Stimulated activated CD4-positive, alpha-beta T cell treated with anti-CD3 and anti-CD28 coated beads, Interleukin-2, amount 100 ng/mL, for 48 hours (primary cell): Measurements from ENCODE around the gene STOX1.
"Not testable (repeated sequence)": the region's sequence is repeated elsewhere in the genome, so short reads cannot be mapped to it uniquely, and the experiment has no call there.

ENCODE experiments used
- DNase-seq, 2 donors: peaks; one replicate each; pipeline ENCODE4 v3.0.0-alpha.2; 2020

Gene STOX1, protein sequence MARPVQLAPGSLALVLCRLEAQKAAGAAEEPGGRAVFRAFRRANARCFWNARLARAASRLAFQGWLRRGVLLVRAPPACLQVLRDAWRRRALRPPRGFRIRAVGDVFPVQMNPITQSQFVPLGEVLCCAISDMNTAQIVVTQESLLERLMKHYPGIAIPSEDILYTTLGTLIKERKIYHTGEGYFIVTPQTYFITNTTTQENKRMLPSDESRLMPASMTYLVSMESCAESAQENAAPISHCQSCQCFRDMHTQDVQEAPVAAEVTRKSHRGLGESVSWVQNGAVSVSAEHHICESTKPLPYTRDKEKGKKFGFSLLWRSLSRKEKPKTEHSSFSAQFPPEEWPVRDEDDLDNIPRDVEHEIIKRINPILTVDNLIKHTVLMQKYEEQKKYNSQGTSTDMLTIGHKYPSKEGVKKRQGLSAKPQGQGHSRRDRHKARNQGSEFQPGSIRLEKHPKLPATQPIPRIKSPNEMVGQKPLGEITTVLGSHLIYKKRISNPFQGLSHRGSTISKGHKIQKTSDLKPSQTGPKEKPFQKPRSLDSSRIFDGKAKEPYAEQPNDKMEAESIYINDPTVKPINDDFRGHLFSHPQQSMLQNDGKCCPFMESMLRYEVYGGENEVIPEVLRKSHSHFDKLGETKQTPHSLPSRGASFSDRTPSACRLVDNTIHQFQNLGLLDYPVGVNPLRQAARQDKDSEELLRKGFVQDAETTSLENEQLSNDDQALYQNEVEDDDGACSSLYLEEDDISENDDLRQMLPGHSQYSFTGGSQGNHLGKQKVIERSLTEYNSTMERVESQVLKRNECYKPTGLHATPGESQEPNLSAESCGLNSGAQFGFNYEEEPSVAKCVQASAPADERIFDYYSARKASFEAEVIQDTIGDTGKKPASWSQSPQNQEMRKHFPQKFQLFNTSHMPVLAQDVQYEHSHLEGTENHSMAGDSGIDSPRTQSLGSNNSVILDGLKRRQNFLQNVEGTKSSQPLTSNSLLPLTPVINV

DNA sequence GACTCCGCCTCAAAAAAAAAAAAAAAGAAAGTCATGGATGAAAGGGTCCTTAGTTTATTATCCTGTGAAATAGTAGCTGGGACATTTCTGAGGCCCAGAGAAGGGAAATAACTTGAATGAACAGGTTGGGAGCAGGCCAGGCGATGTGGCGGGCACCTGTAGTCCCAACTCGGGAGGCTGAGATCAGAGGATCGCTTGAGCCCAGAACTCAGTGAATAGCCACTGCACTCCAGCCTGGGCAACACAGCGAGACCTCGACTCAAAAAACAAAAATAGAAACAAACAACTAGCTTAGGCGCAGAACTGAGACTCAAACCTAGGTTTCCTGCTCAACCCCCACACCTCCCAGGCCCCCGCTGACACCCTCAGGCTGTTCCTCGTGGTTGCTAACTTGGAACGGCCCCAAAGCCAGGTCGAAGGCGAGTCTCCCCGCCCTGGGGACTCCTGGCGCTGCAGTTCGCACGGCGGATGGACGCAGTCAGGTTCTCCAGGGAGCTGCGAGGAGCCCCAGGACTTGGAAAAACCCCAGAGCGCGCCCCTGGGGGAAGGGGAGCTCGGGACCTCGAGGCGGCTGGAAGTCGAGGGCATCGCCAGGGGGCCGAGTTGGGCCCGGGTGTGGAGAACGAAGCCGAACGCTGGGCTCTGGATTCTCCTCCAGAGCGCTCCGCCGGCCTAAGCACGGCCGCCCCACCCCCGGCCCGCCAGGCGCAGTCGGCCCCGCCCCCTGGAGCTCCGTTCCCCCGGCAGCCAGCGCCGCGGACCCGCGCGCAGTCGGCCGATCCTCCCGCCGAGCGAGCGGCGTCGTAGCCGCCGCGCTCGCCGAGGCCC is at the start of gene STOX1:
Gene STOX1, plus strand, starts transcription at position 768 of the 828 bp plus-strand sequence. CDS start 93 bp downstream, outside the sequence.
- DNase-seq, result peak; percentile 53 to 65

- DNase-seq, result no peak
Observed at GRCh38 chr10:68781613-68782574, 45.4 kb upstream of the STOX1 start.

DNA sequence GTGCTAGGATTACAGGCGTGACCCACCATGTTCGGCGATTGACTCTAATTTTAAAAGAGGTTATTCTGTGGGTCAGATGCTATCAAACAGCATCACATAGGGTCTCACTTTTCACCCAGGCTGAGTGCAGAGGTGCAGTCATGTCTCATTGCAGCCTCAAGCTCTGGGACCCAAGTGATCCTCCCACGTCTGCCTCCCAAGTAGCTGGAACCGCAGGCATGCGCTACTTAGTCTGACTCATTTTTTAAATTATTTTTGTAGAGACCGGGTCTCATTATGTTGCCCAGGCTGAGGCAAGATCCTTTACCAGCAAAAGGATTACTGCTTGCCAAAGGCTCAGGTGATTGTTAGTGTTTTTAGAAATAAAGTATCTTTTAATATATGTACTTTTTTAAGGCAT is 42.9 kb upstream of the STOX1 start:
- no peak for DNase-seq

- DNase-seq, result no peak
Observed at GRCh38 chr10:68787813-68788212, 39.5 kb upstream of the STOX1 start.

- DNase-seq, result no peak
Observed at GRCh38 chr10:68790476-68790875, 36.9 kb upstream of the STOX1 start.

DNA sequence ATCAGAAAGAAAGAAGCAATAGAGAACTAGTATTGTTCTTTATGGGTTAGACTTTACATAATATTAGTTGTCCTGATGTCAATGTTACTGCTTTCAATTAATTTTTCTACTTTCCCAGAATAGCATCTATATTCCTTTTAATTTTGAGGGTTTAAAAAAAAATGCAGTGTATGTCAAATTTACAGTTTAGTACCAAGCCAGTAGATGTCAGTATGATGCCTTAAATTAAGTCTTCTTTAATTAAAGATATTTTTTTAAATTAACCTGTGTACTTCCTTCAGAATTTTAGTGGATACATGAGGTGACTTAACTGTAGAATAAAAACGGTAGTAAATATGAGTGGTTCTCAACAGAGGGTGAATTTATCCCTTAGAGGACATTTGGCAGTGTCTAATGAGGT is 35.2 kb upstream of the STOX1 start:
- DNase-seq, result no peak

DNA sequence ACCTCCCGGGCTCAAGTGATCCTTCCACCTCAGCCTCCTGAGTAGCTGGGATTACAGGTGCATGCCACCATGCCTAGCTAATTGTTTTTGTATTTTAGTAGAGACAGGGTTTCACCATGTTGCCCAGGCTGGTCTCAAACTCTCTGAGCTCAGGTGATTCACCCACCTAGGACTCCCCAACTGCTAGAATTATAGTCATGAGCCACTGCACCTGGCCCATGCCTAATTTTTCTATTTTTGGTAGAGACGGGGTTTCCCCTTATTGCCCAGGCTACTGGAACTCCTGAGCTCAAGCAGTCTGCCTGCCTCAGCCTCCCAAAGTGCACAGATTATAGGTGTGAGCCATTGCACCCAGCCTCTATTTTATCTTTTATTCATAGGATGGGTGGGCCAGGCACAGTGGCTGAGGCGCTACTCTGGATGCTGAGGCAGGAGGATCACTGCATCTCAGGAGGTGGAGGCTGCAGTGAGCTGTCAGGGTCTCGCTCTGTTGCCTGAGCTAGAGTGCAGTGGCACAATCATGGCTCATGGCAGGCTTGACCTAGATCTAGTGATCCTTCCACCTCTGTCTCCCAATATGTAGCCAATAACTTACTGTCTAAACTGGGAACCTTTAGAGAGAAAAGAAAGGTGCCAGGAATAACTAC is 31.3 kb upstream of the STOX1 start:
- no peak for DNase-seq

DNA sequence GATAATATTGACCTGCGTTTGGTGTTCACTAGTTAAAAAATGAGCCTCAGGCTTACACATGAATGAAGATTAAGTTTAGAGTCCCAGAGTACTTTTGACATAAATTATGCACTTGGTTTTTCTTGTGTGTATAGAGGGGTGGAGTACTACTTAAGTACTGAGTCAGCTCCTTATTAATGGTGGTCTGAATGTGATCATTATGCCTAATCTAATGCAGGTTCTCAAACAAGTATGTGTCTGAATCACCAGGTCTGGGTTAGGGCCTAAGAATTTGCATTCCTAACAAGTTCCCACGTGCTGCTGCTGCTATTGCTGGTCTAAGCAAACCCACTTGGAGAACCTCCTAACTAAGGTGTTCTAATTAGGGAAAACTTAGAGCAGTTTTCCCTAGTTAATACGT is 30.7 kb upstream of the STOX1 start:
- DNase-seq, result no peak

- DNase-seq, result no peak
Observed at GRCh38 chr10:68800211-68800610, 27.1 kb upstream of the STOX1 start.

DNA sequence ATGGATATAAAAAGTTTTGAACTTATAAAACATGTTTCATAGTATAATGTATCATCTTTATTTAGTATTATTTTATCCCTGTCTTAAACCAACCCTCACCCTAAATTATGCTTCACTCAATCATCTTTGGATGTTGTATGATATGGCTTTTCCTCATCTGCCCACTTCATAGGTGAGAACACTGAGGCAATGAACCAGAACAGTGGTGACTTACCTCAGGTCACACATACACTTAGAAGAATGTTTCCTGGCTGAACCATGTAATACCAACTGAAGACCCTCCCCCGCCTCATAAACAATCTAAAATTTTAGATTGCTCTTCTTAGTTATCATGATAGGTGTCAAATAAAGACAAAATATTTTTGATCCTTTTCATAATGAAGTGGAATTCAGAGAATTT is 22.6 kb upstream of the STOX1 start:
- no peak for DNase-seq

GRCh38 chr10:68810830-68811229 is 16.5 kb upstream of the STOX1 start:
- DNase-seq, result not testable (repeated sequence)

DNA sequence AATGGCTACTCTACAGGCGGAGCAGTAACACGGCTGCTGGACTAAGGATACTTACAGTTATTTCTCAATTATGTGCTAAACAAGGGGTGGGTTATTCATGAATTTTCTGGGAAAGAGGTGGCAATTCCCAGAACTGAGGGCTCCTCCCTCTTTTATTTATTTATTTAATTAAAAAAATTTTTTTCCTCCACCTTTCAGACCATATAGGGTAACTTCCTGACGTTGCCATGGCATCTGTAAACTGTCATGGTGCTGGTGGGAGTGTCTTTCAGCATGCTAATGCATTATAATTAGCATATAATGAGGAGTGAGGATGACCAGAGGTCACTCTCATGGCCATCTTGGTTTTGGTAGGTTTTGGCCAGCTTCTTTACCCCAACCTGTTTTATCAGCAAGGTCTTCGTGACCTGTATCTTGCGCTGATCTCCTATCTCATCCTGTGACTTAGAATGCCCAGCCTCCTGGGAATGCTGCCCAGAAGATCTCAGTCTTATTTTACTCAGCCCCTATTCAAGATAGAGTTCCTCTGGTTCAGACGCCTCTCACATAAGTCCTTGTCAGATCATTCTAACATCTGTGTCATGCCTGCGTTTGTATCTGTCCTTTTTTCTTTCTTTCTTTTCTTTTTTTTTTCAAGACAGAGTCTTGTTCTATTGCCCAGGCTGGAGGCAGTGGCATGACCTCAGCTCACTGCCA is 15.9 kb upstream of the STOX1 start:
- no peak for DNase-seq

GRCh38 chr10:68812420-68812819 is 14.9 kb upstream of the STOX1 start:
- no peak for DNase-seq

- no peak for DNase-seq
Observed at GRCh38 chr10:68813559-68813958, 13.8 kb upstream of the STOX1 start.

DNA sequence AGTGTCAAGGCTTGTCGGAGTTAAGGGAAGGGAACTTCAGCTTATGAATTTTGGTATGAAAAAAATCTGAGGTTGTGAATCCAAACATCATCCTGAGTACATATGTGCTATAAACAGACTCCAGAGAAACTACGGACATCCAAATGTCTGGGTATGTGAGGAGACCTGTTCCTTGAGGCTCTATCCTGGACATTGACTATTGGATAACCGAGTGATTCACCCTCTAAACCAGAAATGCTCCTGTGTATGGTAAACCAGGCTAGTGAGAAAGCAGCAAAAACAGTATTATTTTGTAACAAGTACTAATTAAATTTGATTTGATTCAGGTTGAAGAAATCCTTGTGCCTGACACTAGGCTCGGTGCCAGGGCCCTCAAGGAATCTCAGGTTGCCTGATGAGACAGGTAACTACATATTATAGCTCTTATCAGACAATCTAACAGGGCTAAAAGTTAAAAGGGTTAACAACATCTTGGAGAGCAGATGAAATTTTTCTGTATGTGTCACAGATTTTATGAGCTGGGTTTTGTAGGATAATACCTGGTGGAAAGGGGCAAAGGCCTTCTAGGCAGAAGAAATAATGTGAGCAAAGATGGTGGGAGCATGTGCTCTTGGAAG is 10.4 kb upstream of the STOX1 start:
- no peak for DNase-seq

- not testable (repeated sequence) for DNase-seq
Observed at GRCh38 chr10:68820359-68820758, 7.0 kb upstream of the STOX1 start.

DNA sequence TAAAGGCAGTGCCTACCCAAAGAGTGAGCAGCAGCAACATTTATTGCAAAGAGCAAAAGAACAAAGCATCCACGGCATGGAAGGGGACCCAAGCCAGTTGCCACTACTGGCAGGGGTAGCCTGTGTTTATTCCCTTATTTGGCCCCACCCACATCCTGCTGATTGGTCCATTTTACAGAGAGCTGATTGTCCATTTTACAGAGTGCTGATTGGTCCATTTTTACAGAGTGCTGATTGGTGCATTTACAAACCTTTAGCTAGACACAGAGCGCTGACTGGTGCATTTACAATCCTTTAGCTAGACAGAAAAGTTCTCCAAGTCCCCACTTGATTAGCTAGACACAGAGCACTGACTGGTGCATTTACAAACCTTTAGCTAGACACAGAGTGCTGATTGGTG is 4.7 kb upstream of the STOX1 start:
- DNase-seq, result not testable (repeated sequence)

DNA sequence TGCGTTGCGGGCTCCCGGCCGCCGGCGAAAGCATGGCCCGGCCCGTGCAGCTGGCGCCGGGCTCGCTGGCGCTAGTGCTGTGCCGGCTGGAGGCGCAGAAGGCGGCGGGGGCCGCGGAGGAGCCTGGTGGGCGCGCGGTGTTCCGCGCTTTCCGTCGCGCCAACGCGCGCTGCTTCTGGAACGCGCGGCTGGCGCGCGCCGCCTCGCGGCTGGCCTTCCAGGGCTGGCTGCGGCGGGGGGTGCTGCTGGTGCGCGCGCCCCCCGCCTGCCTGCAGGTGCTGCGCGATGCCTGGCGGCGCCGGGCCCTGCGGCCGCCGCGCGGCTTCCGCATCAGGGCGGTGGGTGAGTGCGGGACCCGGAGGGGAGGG is 245 bp downstream of the STOX1 start:
- not testable (repeated sequence) for DNase-seq

DNA sequence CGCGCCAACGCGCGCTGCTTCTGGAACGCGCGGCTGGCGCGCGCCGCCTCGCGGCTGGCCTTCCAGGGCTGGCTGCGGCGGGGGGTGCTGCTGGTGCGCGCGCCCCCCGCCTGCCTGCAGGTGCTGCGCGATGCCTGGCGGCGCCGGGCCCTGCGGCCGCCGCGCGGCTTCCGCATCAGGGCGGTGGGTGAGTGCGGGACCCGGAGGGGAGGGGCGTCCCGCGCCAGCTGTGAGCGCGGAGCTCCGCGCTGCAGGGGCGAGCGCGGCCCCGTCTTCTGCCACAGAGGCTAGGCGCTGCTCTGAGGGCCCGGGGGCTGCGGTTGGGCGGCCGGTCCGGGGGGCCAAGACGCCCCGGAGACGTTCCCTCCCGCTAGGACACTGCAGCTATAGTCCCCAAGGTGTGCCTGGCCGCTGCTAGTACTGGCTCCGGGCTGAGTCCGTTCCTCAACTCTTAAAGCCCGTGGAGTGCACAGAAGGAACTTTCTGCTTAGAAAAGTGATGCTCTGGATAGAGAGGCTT is 811 bp downstream of the STOX1 start:
- DNase-seq, result peak in 1 of 2 donors; percentile 7

DNA sequence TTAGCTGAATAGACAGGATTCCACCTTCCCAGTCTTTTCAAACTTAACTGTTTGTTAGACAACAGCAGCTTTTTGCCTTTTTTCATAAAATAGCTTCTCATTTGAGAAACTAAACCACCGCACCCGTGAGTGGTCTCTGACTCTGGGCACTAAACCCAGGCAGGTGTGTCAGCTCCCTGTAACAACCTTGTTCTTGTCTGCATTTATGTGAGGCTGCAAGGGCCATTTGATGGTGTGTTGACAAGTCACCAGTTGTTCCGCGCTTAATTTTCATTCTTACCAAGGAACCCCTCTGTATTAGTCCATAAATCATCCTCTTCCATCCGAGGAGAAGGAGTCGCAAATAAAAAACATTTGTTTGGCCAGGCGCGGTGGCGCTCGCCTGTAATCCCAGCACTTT is 1.5 kb downstream of the STOX1 start:
- no peak for DNase-seq
